GM18520 (cell line): ENCODE measurements around the gene RGL1.
"Not testable (repeated sequence)": the region's sequence is repeated elsewhere in the genome, so short reads cannot be mapped to it uniquely, and the experiment has no call there.

Experiments used
- ATAC-seq: cut with Tn5 transposase; IDR thresholded peaks from one replicate; pipeline ENCODE4 v1.9.1; 2021; ENCODE audit not compliant: unreplicated experiment

RGL1 gene

GRCh38 chr1:183804916-183805841 is at the start of gene RGL1:
Gene RGL1 (plus strand): TSS chr1:183805120. CDS start chr1:183805298, 178 bp downstream.
- ATAC-seq: no peak

GRCh38 chr1:183756326-183756725 is 48.6 kb upstream of the RGL1 start:
- no peak for ATAC-seq

GRCh38 chr1:183757061-183757460 is 47.9 kb upstream of the RGL1 start:
- ATAC-seq: no peak

- ATAC-seq: no peak
Measured at GRCh38 chr1:183758913-183759312, 46.0 kb upstream of the RGL1 start.

- ATAC-seq: no peak
Measured at GRCh38 chr1:183760661-183761060, 44.3 kb upstream of the RGL1 start.

GRCh38 chr1:183761871-183762270 is 43.0 kb upstream of the RGL1 start:
- no peak for ATAC-seq

- ATAC-seq: not testable (repeated sequence)
Measured at GRCh38 chr1:183762856-183763255, 42.1 kb upstream of the RGL1 start.

GRCh38 chr1:183764981-183765380 is 39.9 kb upstream of the RGL1 start:
- ATAC-seq: no peak

- no peak for ATAC-seq
Measured at GRCh38 chr1:183769956-183770815, 34.7 kb upstream of the RGL1 start.

- no peak for ATAC-seq
Measured at GRCh38 chr1:183770816-183771128, 34.1 kb upstream of the RGL1 start.

GRCh38 chr1:183773482-183774274 is 31.2 kb upstream of the RGL1 start:
- no peak for ATAC-seq

GRCh38 chr1:183774938-183775337 is 30.0 kb upstream of the RGL1 start:
- no peak for ATAC-seq

GRCh38 chr1:183776731-183777130 is 28.2 kb upstream of the RGL1 start:
- ATAC-seq: no peak

GRCh38 chr1:183777328-183777727 is 27.6 kb upstream of the RGL1 start:
- ATAC-seq: no peak

- no peak for ATAC-seq
Measured at GRCh38 chr1:183778045-183778444, 26.9 kb upstream of the RGL1 start.

- no peak for ATAC-seq
Measured at GRCh38 chr1:183778568-183779433, 26.1 kb upstream of the RGL1 start.

- no peak for ATAC-seq
Measured at GRCh38 chr1:183780159-183780558, 24.8 kb upstream of the RGL1 start.

- ATAC-seq: no peak
Measured at GRCh38 chr1:183780757-183781156, 24.2 kb upstream of the RGL1 start.

- no peak for ATAC-seq
Measured at GRCh38 chr1:183783342-183783741, 21.6 kb upstream of the RGL1 start.
